Activated CD4-positive, CD25-positive, alpha-beta regulatory T cell treated with anti-CD3 and anti-CD28 coated beads, Interleukin-2, amount 50 U/mL, for 72 hours (primary cell): ENCODE measurements around the gene GALNT12.

Source experiments
- DNase-seq: peaks from one replicate; pipeline ENCODE4 v3.0.0; 2021

The GALNT12 gene, protein sequence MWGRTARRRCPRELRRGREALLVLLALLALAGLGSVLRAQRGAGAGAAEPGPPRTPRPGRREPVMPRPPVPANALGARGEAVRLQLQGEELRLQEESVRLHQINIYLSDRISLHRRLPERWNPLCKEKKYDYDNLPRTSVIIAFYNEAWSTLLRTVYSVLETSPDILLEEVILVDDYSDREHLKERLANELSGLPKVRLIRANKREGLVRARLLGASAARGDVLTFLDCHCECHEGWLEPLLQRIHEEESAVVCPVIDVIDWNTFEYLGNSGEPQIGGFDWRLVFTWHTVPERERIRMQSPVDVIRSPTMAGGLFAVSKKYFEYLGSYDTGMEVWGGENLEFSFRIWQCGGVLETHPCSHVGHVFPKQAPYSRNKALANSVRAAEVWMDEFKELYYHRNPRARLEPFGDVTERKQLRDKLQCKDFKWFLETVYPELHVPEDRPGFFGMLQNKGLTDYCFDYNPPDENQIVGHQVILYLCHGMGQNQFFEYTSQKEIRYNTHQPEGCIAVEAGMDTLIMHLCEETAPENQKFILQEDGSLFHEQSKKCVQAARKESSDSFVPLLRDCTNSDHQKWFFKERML

GRCh38 chr9:98807070-98807813 lies at the start of gene GALNT12:
Gene GALNT12 (plus strand): TSS chr9:98807670. CDS start chr9:98807699, 29 bp downstream.
- DNase-seq = no peak

GRCh38 chr9:98760231-98760630 lies 47.2 kb upstream of the GALNT12 start:
- no peak for DNase-seq

- DNase-seq = no peak
These were observed 43.3 kb upstream of the GALNT12 start for GRCh38 chr9:98763986-98764745.

- no peak for DNase-seq
These were observed 42.2 kb upstream of the GALNT12 start for GRCh38 chr9:98765256-98765655.

DNA sequence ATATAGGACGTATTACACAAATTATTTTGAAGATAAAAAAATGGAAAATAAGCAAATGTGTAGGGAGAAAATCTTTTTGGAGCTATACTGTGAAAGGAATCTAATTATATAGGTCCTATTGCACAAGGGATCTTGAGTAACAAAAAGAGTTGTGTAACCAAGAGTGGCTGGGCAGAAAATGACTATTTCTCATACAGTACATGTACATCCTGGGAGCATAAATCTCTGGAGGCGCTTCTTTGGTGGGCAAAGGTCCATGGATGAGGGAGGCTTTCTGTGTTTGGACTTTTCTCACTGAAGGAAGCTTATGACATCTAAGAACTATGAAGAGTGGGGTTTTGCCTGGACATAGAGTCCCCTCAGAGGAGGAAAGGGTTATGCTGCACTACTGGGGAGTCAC lies 40.9 kb upstream of the GALNT12 start:
- no peak for DNase-seq

DNA sequence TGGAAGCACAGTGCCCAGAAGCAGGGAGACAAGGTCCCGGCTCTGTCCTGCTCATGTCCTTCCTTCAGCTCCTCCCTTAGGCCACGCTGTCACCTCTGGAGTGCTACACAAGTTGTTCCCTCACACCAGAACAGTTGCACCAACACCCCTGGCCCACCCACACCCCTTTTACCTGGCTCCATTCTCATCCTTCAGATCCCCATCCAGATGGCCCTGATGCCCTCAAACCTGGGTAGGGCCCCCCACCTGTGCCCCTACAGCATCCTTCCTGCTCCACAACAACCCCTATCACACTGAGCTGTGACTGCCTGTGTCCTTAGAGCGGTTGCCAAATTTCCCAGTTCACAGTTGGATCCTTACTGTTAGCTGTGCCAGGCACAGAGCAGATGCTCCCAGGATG lies 40.3 kb upstream of the GALNT12 start:
- DNase-seq = no peak

DNA sequence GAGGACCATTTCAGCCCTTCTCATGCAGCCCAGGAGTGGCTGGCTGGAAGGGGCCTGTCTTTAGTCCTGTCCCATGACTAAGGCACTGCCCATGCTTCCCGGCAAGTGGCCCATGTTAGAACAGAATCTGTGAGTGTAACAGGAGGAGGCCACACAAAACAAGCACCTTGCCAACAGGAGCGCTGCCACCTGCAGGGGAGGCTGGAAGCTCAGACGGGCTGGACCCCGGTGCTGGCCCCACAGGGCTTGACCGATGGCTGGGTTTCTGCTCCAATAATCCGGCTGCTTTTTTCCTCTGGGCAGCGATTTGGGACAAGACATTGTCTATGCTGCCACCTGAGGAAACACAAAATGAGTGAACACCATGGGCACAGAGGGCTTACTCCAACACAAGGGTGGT lies 39.6 kb upstream of the GALNT12 start:
- no peak for DNase-seq

GRCh38 chr9:98768344-98768743 lies 39.1 kb upstream of the GALNT12 start:
- no peak for DNase-seq

GRCh38 chr9:98770717-98771116 lies 36.8 kb upstream of the GALNT12 start:
- no peak for DNase-seq

DNA sequence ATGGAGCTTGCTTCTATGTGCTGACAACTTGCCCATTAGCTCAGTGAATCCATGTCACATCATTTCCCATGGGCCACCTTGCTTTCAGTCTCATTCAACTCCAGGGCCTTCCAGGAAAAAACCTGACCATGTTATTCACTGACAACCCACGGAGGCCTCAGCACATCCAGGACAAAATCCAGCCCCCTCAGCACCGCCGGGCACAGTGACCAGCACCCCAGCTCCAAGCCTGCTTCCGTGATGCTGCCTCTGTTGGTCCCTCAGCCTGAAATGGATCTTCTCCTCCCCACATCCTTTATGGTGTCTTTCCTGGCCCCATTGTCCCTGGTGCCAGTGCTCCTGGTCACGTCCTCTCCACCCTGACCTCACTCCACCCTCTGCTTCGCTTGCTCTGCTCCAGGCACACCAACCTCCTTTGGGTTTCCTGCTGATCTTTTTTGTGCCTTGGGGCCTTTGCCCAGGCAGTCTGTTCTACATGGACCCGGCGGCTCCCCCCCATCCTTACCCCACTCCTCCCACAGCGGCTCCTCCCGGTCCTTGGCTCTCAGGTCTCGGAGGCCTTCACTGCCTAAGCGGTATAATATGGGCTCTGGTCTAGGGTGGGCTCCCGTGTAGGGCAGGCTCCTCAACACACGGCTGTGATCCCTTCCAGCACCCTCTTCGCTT lies 36.1 kb upstream of the GALNT12 start:
- DNase-seq = no peak

GRCh38 chr9:98772364-98773155 lies 34.9 kb upstream of the GALNT12 start:
- no peak for DNase-seq

GRCh38 chr9:98773721-98774120 lies 33.7 kb upstream of the GALNT12 start:
- DNase-seq = no peak

GRCh38 chr9:98774746-98775145 lies 32.7 kb upstream of the GALNT12 start:
- DNase-seq = no peak

DNA sequence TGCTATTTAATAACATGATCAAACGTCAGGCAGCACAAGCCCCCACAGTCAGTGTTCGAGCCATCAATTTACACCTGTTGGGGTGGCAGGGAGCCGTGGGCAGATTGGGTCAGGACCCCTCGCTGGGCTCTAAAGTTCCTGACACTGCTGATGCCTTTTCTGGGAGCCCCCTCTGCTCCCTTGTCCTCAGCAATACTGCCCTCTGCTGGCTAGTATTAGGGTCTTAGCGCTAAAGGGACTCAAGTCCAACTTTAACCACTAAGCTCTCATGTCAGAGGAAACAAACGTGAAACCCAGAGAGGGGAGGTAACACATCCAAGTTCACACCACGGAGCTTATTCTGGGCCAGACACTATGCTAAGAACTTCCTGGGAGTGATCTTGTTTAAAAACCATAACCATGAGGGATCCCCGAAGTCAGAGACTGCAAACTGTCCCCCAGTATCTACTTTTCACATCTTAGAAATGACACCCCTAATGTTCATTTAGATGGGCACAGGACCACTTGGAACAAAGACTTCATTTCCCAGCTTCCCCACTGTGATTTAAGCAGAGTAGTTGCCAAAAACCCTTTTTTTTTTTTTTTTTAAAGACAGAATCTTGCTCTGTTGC lies 31.5 kb upstream of the GALNT12 start:
- no peak for DNase-seq

DNA sequence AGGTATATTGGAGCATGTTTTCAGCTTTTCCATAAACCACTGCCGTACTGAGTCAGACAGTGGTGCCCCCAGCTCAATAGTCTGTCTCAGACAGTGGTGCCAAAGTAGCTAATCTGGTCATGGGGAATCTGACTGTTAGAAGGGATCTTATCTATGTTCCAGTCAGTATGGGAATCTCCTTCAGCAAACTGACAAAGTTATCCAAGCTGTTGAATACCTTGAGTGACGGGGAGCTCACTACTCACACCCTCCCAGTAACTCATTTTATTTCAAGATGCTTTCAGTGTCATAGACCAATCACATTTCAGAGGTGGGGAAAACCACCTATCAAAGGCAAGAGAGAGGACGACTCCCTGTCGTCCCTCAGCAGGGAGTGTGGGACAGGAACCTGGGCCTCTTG lies 29.9 kb upstream of the GALNT12 start:
- no peak for DNase-seq

- DNase-seq = no peak
These were observed 29.2 kb upstream of the GALNT12 start for GRCh38 chr9:98778251-98778650.

DNA sequence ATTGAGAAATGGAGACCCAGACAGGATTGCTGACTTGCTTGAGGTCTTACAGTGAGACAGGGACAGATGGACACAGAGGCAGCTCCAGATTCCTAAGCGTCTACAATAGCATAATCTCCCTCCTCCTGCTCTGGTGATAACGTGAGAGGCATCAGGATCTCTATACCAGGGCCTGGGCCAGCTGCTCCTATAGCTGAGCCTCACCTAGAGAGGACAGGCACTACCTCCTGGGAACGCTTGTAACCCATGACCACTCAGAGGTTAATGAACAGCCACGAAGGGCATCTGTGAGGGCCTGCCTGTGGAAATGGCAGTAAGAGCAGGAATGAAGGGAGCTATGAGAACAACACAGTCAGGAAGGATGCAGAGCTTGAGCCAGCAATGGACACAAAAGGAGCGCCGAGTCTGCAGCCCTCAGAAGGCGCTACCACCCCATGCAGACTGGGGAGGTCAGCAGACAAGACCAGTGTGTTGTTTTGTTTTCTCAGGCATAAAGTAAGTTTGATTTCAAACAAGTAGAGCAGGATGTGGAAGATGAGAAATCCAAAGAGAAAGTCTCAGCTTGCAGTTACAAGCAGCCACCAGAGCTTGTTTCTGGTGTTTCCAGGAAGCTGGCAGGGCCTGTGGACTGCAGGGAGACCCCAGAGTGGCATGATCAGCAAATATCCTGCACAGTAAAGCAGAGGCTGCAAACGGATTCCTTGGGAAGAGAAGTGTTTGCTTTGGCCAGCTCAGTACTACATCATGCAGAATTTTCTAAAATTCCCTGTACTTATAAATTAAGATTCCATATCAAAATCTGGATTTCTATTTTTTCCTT lies 28.5 kb upstream of the GALNT12 start:
- no peak for DNase-seq

- no peak for DNase-seq
These were observed 27.3 kb upstream of the GALNT12 start for GRCh38 chr9:98780059-98780749.

- no peak for DNase-seq
These were observed 25.7 kb upstream of the GALNT12 start for GRCh38 chr9:98781588-98782383.
